Stimulated activated CD4-positive, alpha-beta T cell treated with anti-CD3 and anti-CD28 coated beads, Interleukin-12 subunit alpha, Interleukin-12 subunit beta, amount 100 ng/mL, for 48 hours (primary cell): ENCODE results near the gene GUCY1A1.

Source experiments
- DNase-seq, 3 donors: peaks; one replicate each; pipeline ENCODE4 v3.0.0-alpha.2; 2020; ENCODE audit warnings: low read depth in 2 of 3, low spot score in 1 of 3

Gene GUCY1A1

DNA sequence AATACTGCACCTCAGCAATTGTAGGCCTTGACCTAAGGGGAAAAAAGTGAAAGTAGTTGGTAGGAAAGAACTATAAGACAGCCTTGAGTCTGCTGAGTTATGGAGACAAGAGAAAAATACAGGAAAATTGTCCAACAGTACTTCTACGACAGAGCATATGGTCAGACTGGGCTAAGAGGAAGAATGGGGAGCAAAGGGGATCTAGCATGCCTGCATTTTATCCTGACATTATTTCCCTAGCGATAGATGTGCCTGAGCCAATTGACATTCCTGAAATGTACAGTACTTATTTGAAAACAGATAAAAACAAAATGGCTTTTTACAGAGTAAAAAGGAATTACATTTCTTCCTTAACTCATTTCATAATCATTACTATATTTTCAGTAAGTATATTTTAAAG is 22.2 kb downstream of the GUCY1A1 start:
- no peak for DNase-seq

DNA sequence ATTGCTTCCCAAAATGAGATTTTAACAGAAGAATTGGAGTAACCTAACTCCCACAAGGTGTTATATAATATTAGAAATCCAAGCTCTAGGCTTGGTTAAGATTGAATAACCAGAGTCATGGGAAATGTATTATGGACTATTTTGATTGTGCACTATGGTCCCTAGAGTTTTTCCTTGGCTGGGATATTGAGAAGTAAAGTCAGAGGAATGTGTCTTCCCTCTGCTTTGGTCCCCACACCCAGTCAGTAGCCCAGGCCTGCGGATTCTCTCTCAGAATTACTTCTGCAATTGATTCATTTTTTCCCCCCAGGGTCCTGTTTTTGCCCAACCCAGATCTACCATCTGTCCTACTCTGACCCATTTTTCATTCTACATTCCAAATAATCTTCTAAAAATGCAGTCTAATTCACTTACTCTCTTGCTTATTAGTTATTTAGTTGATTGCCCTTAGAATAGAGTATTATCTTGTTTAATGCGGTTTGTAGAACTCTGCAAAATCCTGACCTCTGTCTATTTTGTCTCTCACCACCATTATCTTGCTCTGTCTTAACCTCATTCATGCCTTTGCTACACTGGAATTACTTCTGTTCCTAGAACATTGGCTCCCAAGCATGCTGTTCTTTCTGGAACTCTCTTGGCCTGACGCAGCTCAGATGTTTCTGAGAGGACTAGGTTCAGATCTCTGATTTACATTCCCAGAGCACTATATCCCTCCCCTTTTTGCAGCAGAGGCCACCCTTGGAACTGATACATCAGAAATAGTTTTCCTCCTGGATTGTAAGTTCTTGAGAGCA is 23.6 kb downstream of the GUCY1A1 start:
- DNase-seq = no peak

DNA sequence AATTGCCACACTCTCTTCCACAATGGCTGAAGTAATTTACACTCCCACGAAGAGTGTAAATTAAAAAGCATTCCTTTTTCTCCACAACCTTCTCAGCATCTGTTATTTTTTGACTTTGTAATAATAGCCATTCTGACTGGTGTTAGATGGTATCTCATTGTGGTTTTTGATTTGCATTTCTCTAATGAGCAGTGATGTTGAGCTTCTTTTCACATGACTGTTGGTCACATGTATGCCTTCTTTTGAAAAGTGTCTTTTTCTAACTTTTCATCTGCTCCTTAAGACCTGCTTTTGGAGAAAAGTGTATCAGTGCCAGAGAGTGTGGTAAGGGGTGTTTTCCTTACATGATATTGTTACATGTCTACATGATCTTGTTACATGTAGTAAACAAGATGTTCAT is 25.7 kb downstream of the GUCY1A1 start:
- DNase-seq = no peak

DNA sequence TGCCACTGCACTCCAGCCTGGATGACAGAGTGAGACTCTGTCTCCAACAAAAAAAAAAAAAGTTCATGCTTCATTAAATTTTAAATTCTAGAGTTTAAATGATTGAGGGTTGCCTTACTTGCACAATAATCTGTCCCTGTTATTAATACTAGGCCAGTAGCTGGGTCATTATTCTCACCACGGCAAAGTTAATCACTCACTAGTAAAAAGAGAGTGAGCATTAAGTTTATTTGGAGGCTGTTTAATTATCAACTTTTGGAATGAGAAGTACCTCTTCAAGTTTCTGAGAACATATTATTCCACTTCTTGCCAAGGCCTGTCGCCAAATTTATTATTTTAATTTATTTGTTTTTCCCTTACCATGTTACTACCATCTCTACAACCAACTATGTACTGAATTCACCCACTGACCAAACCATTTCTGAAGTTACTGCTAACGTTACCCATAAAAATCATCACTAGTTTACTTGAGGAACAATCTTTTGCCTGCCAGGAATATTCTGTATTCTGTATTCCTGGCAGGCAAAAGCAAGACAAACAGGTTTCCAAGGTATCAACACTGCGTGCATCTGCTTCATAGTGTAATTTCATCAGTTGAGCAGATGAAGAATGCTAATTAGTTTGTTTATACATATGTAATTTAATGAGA is 26.5 kb downstream of the GUCY1A1 start:
- DNase-seq = no peak

DNA sequence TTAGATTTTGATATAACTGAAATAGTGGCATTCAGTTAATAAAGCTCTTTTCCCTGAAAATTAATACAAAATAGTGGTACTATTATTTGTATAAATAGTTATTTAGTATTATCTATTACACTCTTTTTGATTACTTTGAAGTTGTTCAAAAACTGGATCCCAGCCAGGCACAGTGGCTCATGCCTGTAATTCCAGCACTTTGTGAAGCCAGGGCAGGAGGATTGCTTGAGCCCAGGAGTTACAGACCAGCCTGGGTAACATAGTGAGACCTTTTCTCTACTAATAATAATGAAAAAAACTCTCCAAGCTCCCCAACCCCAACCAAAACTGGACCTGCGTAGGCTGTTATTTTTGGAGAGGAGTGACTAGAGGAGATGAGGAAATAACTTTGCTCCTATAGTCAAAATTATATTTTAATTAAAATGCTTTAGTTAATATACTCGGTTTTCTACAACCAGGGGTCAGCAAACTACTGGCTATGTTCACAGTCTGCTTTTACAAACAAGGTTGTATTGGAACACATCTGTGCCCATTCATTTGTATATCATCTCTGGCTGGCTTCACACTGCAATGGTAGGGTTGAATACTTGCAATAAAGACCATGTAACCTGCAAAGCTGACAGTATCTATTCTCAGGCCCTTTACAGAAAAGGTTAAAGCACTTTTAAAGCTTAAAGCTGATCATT is 27.6 kb downstream of the GUCY1A1 start:
- no peak for DNase-seq

DNA sequence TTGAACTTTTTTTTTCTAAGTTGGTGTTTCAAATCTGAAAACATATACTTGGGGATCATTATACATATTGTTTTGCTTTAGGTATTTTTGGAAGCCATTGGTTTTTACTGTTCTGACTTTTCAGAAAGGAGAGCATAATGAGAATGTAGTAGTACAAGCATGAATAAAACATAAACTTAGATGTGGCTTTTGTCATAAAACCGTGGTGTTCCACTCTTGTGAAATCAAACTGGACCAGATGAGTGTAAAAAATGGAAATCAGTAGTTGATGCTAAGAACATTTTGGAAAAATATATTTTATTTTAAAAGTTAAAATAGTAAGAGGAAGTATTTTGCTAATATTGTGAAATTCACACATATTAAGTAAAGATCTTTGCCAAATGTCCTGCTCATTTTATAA is 29.6 kb downstream of the GUCY1A1 start:
- DNase-seq = no peak

DNA sequence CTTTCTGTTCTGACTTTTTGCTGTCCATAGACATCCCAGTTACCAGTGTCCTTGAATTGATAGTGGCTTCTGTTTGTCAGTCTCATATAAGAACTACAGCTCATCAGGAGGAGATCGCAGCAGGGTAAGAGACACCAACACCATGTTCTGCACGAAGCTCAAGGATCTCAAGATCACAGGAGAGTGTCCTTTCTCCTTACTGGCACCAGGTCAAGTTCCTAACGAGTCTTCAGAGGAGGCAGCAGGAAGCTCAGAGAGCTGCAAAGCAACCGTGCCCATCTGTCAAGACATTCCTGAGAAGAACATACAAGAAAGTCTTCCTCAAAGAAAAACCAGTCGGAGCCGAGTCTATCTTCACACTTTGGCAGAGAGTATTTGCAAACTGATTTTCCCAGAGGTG is 30.1 kb downstream of the GUCY1A1 start:
- no peak for DNase-seq

DNA sequence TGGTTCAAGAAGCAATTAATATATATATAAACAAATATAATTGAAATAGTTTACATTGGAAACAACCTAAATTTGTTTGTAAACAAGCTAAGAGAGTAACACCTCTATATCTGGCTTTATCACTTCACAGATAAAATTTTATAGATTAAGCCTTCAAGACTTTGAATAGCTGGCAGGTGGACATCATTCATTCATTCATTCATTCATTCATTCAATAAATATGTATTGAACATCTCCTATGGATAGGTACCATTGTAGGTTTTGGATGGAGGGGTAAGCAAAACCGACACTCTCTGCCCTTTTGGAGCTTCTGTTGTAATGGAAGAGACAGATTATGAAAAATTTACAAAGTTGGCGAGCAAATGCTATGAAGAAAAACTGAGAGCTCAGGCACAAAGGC is 35.2 kb downstream of the GUCY1A1 start:
- no peak for DNase-seq

DNA sequence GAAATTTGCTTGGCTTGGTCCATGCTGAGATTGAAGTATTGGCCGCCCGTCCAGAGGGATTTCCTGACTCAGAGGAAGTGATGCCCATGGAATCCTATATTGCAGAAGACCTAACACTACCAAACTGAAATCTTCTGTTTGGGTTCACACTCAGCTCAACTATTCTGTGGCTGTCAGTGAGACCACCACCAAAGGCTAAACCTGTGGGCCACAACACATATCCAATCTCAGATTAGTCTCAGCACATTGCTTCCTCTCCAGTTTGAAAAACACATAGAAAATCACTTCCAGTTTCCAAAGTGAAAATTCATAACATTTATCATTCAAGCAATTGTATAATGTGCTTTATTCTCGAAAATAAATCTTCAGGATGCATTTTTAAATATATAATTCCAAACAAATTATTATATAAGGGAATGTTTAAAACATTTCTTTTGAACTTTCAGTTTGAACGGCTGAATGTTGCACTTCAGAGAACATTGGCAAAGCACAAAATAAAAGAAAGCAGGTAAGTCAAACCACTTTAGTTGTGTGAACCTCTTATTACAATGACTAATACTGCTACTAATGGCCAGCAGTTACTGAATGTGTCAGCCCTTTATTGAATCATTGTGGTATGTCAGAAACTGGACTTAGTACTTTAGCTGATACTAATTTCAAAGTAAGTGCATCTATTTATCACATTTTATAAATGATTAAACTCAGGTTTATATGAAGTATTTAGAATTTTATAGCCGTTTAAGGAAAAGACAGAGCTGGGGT is 37.0 kb downstream of the GUCY1A1 start:
- no peak for DNase-seq

DNA sequence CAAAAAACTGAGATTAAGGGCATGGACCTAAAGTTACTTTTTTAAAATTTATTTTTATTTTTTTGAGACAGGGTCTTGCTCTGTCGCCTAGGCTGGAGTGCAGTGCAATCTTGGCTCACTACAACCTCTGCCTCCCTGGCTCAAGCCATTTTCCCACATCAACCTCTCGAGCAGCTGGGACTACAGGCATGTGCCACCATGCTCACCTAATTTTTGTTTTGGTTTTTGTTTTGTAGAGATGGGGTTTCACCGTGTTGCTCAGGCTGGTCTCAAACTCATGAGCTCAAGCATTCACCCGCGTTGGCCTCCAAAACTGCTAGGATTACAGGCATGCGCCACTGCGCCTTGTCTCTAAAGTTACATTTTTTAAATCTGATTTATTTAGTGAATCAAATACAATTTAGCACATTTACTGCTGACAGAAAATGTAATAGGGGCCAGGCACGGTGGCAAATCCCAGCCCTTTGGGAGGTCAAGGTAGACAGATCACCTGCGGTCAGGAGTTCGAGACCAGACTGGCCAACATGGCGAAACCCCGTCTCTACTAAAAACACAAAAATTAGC is 38.3 kb downstream of the GUCY1A1 start:
- no peak for DNase-seq

DNA sequence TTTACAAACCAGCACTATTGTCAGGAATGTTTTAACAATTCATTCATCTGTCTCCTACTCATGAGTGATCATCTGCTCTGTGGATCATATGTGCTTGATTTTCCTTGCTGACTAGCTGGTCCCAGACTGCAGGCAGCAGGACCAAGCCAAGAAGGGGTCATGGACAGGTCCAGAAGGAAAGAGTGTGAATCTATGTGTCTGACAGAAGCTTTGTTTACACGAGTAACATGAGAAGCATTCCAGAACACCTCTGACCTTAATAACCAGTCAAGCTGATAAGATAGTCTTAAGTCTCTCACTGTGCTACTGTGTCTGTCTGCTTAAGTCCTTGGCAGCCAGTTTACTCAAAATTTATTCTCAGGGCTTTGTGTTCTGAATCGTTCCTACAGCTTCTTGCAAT is 39.0 kb downstream of the GUCY1A1 start:
- no peak for DNase-seq

DNA sequence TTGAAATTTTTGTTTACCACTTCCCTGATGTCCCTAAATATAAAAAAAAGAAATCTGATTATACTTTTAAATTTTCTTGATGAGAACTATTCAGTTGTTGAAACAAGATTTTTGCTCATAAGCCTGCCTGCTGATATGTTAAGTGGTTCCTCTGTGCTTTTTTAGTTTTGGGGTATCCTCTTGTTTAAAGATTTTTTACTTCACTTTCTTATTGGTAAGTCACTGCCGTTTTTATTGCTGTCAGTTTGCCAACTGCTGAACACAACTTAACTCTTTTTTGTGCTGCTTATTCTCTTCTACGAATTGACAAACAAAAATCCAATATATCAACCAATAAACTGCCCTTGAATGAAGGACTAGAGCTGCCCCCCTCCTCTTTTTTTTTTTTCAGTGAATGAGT is 39.5 kb downstream of the GUCY1A1 start:
- DNase-seq = no peak

DNA sequence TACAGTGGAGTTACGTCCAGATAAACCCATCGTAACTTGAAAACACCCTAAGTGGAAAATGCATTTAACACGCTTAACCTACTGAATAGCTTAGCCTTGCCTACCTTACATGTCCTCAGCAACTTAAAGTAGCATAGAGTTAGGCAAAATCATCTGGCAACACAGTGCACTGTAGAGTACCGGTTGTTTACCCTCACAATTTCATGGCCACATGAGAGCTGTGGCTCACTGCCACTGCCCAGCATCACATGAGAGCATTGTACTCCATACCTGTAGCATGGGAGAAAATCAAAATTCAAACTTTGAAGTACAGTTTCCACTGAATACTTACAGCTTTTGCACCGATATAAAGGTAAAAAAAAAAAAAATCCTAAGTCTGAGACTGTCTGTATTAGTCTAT is 40.6 kb downstream of the GUCY1A1 start:
- no peak for DNase-seq

DNA sequence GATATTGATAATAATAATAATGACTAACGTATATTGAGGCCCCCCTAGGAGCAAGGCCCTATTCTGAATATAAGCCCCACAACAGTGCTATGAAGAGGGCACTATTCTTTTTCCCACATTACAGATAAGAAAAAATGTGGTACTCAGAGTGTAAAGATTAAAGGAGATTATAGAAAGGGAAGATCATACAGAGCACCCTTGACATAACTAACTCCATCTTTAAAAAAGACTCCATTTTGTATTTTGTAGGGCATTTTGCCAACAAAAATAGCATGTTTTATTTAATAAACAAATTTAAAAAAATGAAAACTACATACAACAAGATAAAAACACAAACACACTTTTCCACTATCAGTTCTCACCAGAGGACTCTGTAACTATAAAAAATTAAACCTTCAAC is 42.1 kb downstream of the GUCY1A1 start:
- no peak for DNase-seq

DNA sequence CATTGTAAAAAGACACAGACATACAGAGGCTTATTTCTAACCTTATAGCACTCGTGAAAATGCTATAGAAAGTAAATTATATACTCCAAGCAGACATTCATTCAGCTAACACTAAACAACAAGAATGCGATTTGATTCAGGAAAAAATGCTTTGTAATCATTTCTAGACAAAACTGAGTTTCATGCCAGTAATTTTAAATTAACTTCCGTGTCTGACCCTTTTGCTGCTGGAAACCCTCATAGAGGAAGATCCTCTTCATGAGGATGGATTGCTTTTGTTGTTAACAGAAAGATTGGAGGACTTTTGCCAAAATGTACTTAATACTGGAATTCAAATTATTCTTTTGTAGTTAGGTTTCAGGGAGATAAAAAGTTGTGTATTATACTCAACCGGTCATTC is 43.3 kb downstream of the GUCY1A1 start:
- DNase-seq = no peak

DNA sequence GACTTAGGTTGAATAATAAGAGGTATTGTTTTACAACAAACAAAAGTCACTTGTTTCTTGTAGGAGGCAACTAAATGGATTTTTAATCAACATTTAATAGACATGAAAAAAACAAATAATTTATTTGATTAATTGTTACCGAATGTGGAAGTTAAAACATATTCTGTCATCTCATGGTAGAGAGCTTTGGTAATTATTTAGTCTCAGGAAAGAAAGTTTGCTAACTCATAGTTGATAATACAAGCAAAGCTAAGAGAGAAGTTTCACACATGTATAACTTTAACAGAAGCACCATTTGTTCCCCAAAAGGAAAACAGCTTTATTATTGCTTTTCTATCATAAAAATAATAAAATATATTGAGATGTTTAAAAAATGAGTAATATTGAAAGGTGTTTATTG is 44.9 kb downstream of the GUCY1A1 start:
- no peak for DNase-seq

DNA sequence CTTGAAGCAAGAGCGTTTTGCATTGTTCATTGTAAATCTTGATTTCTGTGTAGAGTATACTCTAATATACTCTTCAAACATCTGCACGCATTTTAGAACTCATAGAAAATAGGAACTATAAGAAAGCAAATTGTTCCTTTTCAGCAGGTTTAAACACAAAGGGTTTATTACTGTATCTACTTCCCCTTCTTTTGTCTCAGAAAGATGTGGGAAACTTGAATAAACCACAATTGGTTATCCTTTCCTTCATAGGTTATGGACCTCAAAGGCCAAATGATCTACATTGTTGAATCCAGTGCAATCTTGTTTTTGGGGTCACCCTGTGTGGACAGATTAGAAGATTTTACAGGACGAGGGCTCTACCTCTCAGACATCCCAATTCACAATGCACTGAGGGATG is 46.2 kb downstream of the GUCY1A1 start:
- DNase-seq = no peak

DNA sequence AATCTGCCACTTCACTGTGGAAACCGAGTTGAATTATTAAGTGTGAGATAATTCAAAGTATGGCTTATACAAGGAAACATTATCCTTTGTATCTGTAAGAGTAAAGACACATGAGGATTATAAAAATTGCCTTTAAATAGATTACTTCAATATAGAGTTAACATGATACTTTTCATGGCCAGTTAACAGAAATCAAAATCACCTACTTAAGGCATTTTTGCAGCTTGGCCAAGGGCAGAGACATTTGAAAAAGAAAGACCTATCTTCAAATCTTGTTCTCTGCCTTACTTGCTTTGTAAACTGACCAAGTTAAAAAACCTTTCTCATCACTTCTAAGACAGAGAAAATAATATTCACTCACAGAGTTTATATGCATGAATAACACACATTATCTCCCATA is 47.3 kb downstream of the GUCY1A1 start:
- DNase-seq = no peak

DNA sequence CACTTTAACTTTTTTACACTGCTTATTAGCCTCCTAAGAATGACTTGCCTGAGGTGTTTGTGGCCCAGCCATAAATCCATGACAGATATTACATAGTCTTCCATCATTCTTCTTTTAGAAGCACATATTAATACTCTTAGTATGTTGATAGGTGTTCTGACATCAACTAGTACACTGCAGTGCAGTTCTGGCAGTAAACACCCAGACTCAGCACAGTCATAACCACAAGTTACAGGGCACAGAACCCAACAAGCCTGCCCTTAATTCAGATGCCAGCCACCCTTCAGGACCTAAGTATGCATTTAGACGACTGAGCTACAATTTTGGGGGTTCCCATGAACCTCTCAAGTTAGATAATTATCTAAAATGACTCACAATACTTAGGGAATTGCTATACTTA is 55.7 kb downstream of the GUCY1A1 start:
- no peak for DNase-seq

DNA sequence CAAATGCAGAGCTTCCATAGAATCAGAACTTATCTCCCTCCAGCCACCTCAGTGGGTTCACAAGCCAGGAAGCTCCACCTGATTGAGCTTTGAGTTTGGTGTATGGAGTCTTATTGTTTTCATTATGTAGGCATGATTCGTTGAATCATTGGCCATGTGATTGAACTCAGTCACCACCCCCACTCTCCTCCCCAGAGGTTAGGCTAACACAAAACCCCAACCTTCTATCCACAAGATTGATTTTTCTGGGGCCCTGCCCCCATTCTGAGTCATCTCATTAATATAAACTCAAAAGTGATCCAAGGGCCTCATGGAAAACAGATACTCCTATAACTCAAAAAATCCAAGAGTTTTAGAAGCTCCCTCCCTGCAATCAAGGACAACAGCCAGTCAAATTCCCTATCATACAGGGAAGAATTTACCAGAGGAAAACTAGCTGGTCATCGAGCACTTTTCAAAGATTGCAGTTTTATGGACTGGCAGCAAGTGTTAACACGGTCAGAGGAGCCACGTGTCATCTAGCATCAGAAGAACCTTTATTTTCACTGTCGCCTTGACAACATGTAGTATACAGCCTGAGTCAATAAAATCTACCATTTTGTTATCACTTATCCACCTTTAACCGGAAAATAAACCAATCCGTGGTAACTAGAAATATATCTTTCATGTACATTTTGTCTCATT is 56.3 kb downstream of the GUCY1A1 start:
- no peak for DNase-seq

DNA sequence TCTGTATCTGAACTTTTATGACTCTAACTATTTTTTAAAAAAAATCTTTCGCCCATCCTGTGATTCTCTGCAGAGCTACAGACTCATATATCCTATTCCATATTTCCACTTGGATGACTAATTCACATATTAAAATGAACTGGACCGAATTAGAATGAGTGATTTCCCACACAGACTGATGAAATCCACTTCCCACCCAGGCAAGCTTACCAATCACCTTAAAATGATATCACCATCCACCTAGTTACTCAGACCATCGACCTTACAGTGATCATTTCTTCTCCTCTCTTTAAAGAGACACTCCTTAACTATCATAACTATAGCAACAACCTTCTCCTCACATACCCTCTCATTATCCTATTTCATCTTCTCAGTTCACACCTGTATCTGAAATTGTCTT is 58.1 kb downstream of the GUCY1A1 start:
- no peak for DNase-seq
